Hepatic stellate cell (primary cell): ENCODE results near the gene SLC22A5.
A peak's percentile ranks its signal among the peaks of the same experiment; 100 is the strongest.
"Not testable (repeated sequence)": the region's sequence is repeated elsewhere in the genome, so short reads cannot be mapped to it uniquely, and the experiment has no call there.

Source experiments
- DNase-seq: peaks from one replicate; pipeline ENCODE4 v3.0.0; 2011; ENCODE audit warnings: low spot score

The SLC22A5 gene

GRCh38 chr5:132388244-132389050 is 18.9 kb downstream of the SLC22A5 start:
- peak; percentile 21 for DNase-seq

- no peak for DNase-seq
Observed at GRCh38 chr5:132389051-132389331, 19.5 kb downstream of the SLC22A5 start.

- peak; percentile 94 for DNase-seq
Observed at GRCh38 chr5:132389585-132390286, 20.2 kb downstream of the SLC22A5 start.

- no peak for DNase-seq
Observed at GRCh38 chr5:132391247-132391646, 21.7 kb downstream of the SLC22A5 start.

- DNase-seq: no peak
Observed at GRCh38 chr5:132391870-132392269, 22.4 kb downstream of the SLC22A5 start.

GRCh38 chr5:132392411-132392810 is 22.9 kb downstream of the SLC22A5 start:
- no peak for DNase-seq

- DNase-seq: no peak
Observed at GRCh38 chr5:132392978-132393825, 23.7 kb downstream of the SLC22A5 start.

GRCh38 chr5:132394667-132395259 is 25.3 kb downstream of the SLC22A5 start:
- no peak for DNase-seq

GRCh38 chr5:132396589-132397031 is 27.1 kb downstream of the SLC22A5 start:
- DNase-seq: no peak

GRCh38 chr5:132397224-132397623 is 27.7 kb downstream of the SLC22A5 start:
- no peak for DNase-seq

GRCh38 chr5:132397936-132398675 is 28.6 kb downstream of the SLC22A5 start:
- not testable (repeated sequence) for DNase-seq

- not testable (repeated sequence) for DNase-seq
Observed at GRCh38 chr5:132404041-132404440, 34.5 kb downstream of the SLC22A5 start.

- DNase-seq: no peak
Observed at GRCh38 chr5:132405646-132406045, 36.1 kb downstream of the SLC22A5 start.

- no peak for DNase-seq
Observed at GRCh38 chr5:132406144-132406783, 36.8 kb downstream of the SLC22A5 start.

GRCh38 chr5:132407970-132408369 is 38.5 kb downstream of the SLC22A5 start:
- DNase-seq: no peak

GRCh38 chr5:132408456-132408855 is 38.9 kb downstream of the SLC22A5 start:
- DNase-seq: no peak

- DNase-seq: no peak
Observed at GRCh38 chr5:132408965-132409364, 39.5 kb downstream of the SLC22A5 start.

GRCh38 chr5:132410451-132411303 is 41.2 kb downstream of the SLC22A5 start:
- DNase-seq: peak; percentile 68

- no peak for DNase-seq
Observed at GRCh38 chr5:132411304-132412013, 41.9 kb downstream of the SLC22A5 start.
